ENCODE data around the gene SMCO1.
"Not testable (repeated sequence)": the region's sequence is repeated elsewhere in the genome, so short reads cannot be mapped to it uniquely, and the experiment has no call there.

Gene SMCO1

GRCh38 chr3:196514913-196515621, at the start of gene SMCO1:
Gene SMCO1 (minus strand): TSS chr3:196515346. CDS start chr3:196515209, 137 bp downstream.
- no peak for DNase-seq (ENCODE audit: low spot score in 2 of 2)
- Mint-ChIP-seq H3K27ac (no peak within 1 kb of the TSS), H3K4me1 (no peaks in the 10 kb centered on the region), H3K36me3 (peaks cover 8% of the 10 kb centered on the region), H3K27me3 (peaks cover 10% of the 10 kb centered on the region), H3K9me3 (peaks cover 12% of the 10 kb centered on the region), H3K4me3 (no peak within 1 kb of the TSS)
- no peak for ATAC-seq (ENCODE audit: low read depth)

GRCh38 chr3:196563721-196564225, 48.6 kb upstream of the SMCO1 start:
- Mint-ChIP-seq H3K36me3 (peaks cover 11% of the 10 kb centered on the region), H3K9me3 (no peaks in the 10 kb centered on the region), H3K4me1 (peaks cover 6% of the 10 kb centered on the region), H3K4me3 (no peak overlapping the region), H3K27ac (no peak overlapping the region), H3K27me3 (no peaks in the 10 kb centered on the region)
- no peak for DNase-seq (ENCODE audit: low spot score in 2 of 2)
- no peak for ATAC-seq (ENCODE audit: low read depth)

GRCh38 chr3:196559826-196560225, 44.7 kb upstream of the SMCO1 start:
- no peaks in the 10 kb centered on the region for H3K27me3 Mint-ChIP-seq
- no peak for ATAC-seq (ENCODE audit: low read depth)
- no peak overlapping the region for H3K27ac Mint-ChIP-seq
- DNase-seq (ENCODE audit: low spot score in 2 of 2): no peak
- no peak overlapping the region for H3K4me3 Mint-ChIP-seq
- H3K36me3 Mint-ChIP-seq: peaks cover 11% of the 10 kb centered on the region
- peaks cover 14% of the 10 kb centered on the region for H3K4me1 Mint-ChIP-seq
- H3K9me3 Mint-ChIP-seq: no peaks in the 10 kb centered on the region

GRCh38 chr3:196558476-196558875, 43.3 kb upstream of the SMCO1 start:
- Mint-ChIP-seq H3K9me3 (no peaks in the 10 kb centered on the region), H3K4me3 (no peak overlapping the region), H3K27ac (no peak overlapping the region), H3K36me3 (peaks cover 7% of the 10 kb centered on the region), H3K27me3 (no peaks in the 10 kb centered on the region), H3K4me1 (peaks cover 16% of the 10 kb centered on the region)
- ATAC-seq (ENCODE audit: low read depth) (no peak), DNase-seq (ENCODE audit: low spot score in 2 of 2) (no peak)

GRCh38 chr3:196557236-196557635, 42.1 kb upstream of the SMCO1 start:
- peaks cover 16% of the 10 kb centered on the region for H3K4me1 Mint-ChIP-seq
- no peaks in the 10 kb centered on the region for H3K27me3 Mint-ChIP-seq
- no peak for ATAC-seq (ENCODE audit: low read depth)
- no peak overlapping the region for H3K4me3 Mint-ChIP-seq
- H3K9me3 Mint-ChIP-seq: no peaks in the 10 kb centered on the region
- H3K36me3 Mint-ChIP-seq: peaks cover 7% of the 10 kb centered on the region
- no peak for DNase-seq (ENCODE audit: low spot score in 2 of 2)
- no peak overlapping the region for H3K27ac Mint-ChIP-seq

GRCh38 chr3:196555295-196555694, 40.1 kb upstream of the SMCO1 start:
- no peak for DNase-seq (ENCODE audit: low spot score in 2 of 2)
- no peak for ATAC-seq (ENCODE audit: low read depth)
- peaks cover 4% of the 10 kb centered on the region for H3K36me3 Mint-ChIP-seq
- H3K4me3 Mint-ChIP-seq: no peak overlapping the region
- H3K27ac Mint-ChIP-seq: peak overlapping the region; percentile 76
- H3K4me1 Mint-ChIP-seq: peaks cover 16% of the 10 kb centered on the region
- no peaks in the 10 kb centered on the region for H3K27me3 Mint-ChIP-seq
- no peaks in the 10 kb centered on the region for H3K9me3 Mint-ChIP-seq

GRCh38 chr3:196554205-196554604, 39.1 kb upstream of the SMCO1 start:
- no peaks in the 10 kb centered on the region for H3K27me3 Mint-ChIP-seq
- DNase-seq (ENCODE audit: low spot score in 2 of 2) (no peak), ATAC-seq (ENCODE audit: low read depth) (peak; percentile 81)
- peaks cover 1% of the 10 kb centered on the region for H3K9me3 Mint-ChIP-seq
- H3K36me3 Mint-ChIP-seq: peaks cover 2% of the 10 kb centered on the region
- peak overlapping the region; percentile 25 for H3K4me3 Mint-ChIP-seq
- H3K4me1 Mint-ChIP-seq: peaks cover 16% of the 10 kb centered on the region
- H3K27ac Mint-ChIP-seq: peak overlapping the region; percentile 76

- H3K4me1 Mint-ChIP-seq: peaks cover 16% of the 10 kb centered on the region
- peaks cover 1% of the 10 kb centered on the region for H3K9me3 Mint-ChIP-seq
- no peaks in the 10 kb centered on the region for H3K27me3 Mint-ChIP-seq
- H3K36me3 Mint-ChIP-seq: no peaks in the 10 kb centered on the region
- H3K4me3 Mint-ChIP-seq: no peak overlapping the region
- H3K27ac Mint-ChIP-seq: no peak overlapping the region
- no peak for ATAC-seq (ENCODE audit: low read depth)
- DNase-seq (ENCODE audit: low spot score in 2 of 2): no peak
These were observed 38.4 kb upstream of the SMCO1 start for GRCh38 chr3:196553551-196553950.

GRCh38 chr3:196552253-196552652, 37.1 kb upstream of the SMCO1 start:
- Mint-ChIP-seq H3K27me3 (no peaks in the 10 kb centered on the region), H3K27ac (no peak overlapping the region), H3K9me3 (peaks cover 6% of the 10 kb centered on the region), H3K4me1 (peaks cover 16% of the 10 kb centered on the region), H3K4me3 (no peak overlapping the region), H3K36me3 (peaks cover 4% of the 10 kb centered on the region)
- no peak for ATAC-seq (ENCODE audit: low read depth)
- DNase-seq (ENCODE audit: low spot score in 2 of 2): no peak

- H3K27me3 Mint-ChIP-seq; H3K4me3 Mint-ChIP-seq; H3K36me3 Mint-ChIP-seq; DNase-seq (ENCODE audit: low spot score in 2 of 2); H3K9me3 Mint-ChIP-seq; H3K4me1 Mint-ChIP-seq; ATAC-seq (ENCODE audit: low read depth); H3K27ac Mint-ChIP-seq: not testable (repeated sequence)
These were observed 35.0 kb upstream of the SMCO1 start for GRCh38 chr3:196550172-196550571.

GRCh38 chr3:196549312-196549711, 34.2 kb upstream of the SMCO1 start:
- H3K4me1 Mint-ChIP-seq; H3K27ac Mint-ChIP-seq; H3K9me3 Mint-ChIP-seq; ATAC-seq (ENCODE audit: low read depth); H3K4me3 Mint-ChIP-seq; H3K36me3 Mint-ChIP-seq; DNase-seq (ENCODE audit: low spot score in 2 of 2); H3K27me3 Mint-ChIP-seq: not testable (repeated sequence)

GRCh38 chr3:196547067-196547466, 31.9 kb upstream of the SMCO1 start:
- Mint-ChIP-seq H3K4me1 (no peaks in the 10 kb centered on the region), H3K4me3 (no peak overlapping the region), H3K27ac (no peak overlapping the region), H3K36me3 (peaks cover 4% of the 10 kb centered on the region), H3K27me3 (no peaks in the 10 kb centered on the region), H3K9me3 (peaks cover 7% of the 10 kb centered on the region)
- DNase-seq (ENCODE audit: low spot score in 2 of 2) (no peak), ATAC-seq (ENCODE audit: low read depth) (no peak)

- no peak overlapping the region for H3K4me3 Mint-ChIP-seq
- H3K27me3 Mint-ChIP-seq: no peaks in the 10 kb centered on the region
- DNase-seq (ENCODE audit: low spot score in 2 of 2): no peak
- H3K36me3 Mint-ChIP-seq: peaks cover 4% of the 10 kb centered on the region
- H3K27ac Mint-ChIP-seq: no peak overlapping the region
- ATAC-seq (ENCODE audit: low read depth): no peak
- H3K9me3 Mint-ChIP-seq: peaks cover 7% of the 10 kb centered on the region
- H3K4me1 Mint-ChIP-seq: no peaks in the 10 kb centered on the region
These were observed 31.4 kb upstream of the SMCO1 start for GRCh38 chr3:196546537-196546936.

GRCh38 chr3:196544491-196544992, 29.4 kb upstream of the SMCO1 start:
- Mint-ChIP-seq H3K36me3 (peaks cover 4% of the 10 kb centered on the region), H3K9me3 (peaks cover 5% of the 10 kb centered on the region), H3K4me3 (no peak overlapping the region), H3K4me1 (no peaks in the 10 kb centered on the region), H3K27ac (no peak overlapping the region), H3K27me3 (no peaks in the 10 kb centered on the region)
- DNase-seq (ENCODE audit: low spot score in 2 of 2) (no peak), ATAC-seq (ENCODE audit: low read depth) (no peak)
